GM12801 (cell line): ENCODE data around the gene STAU1.

ENCODE experiments used
- CTCF ChIP-seq: IDR thresholded peaks from one replicate; pipeline ENCODE4 v1.5.1; 2011; ENCODE audit warnings: control low read depth; ENCODE audit not compliant: insufficient read length; ENCODE audit errors: extremely low read depth

The STAU1 gene

GRCh38 chr20:49199729-49200293 lies 11.7 kb upstream of the STAU1 start:
- no peak for TF ChIP-seq CTCF

GRCh38 chr20:49187330-49187850 lies 744 bp downstream of the STAU1 start:
- TF ChIP-seq CTCF, result no peak

GRCh38 chr20:49186535-49187329 lies 1.4 kb downstream of the STAU1 start:
- no peak for TF ChIP-seq CTCF

- TF ChIP-seq CTCF, result no peak
These were observed 2.9 kb downstream of the STAU1 start for GRCh38 chr20:49185071-49185761.

- no peak for TF ChIP-seq CTCF
These were observed 3.5 kb downstream of the STAU1 start for GRCh38 chr20:49184691-49185070.

GRCh38 chr20:49183444-49183843 lies 4.7 kb downstream of the STAU1 start:
- TF ChIP-seq CTCF, result no peak

GRCh38 chr20:49181265-49181877 lies 6.8 kb downstream of the STAU1 start:
- no peak for TF ChIP-seq CTCF
